GM12891 (cell line): ENCODE results near the gene ZNF605.

Experiments
- POLR2A ChIP-seq: IDR thresholded peaks from 2 replicates; pipeline ENCODE4 v1.6.1; 2011; ENCODE audit warnings: low read depth, low read length, control low read depth
- POLR2AphosphoS5 ChIP-seq: IDR thresholded peaks from 2 replicates; pipeline ENCODE4 v1.6.1; 2011; ENCODE audit warnings: low read depth, low read length, control low read depth
- SPI1 ChIP-seq: IDR thresholded peaks from 2 replicates; pipeline ENCODE4 v1.6.1; 2011; ENCODE audit warnings: low read depth, low read length, control low read depth
- TAF1 ChIP-seq: IDR thresholded peaks from 2 replicates; pipeline ENCODE4 v1.6.1; 2011; ENCODE audit warnings: low read depth, low read length, control low read depth

- TF ChIP-seq TAF1, result no peak
- TF ChIP-seq POLR2AphosphoS5, result no peak
- TF ChIP-seq POLR2A, result no peak
- TF ChIP-seq SPI1, result no peak
Observed at GRCh38 chr12:132904718-132905328, 51.3 kb downstream of the ZNF605 start.
